ENCODE measurements around the gene SGMS1. TPM values are rescaled to one million over a fixed set of nuclear protein-coding genes. Genes with fewer than 3 reads are reported as not detected.

The SGMS1 gene
- total and polyA plus RNA-seq, 5 donors, result 12.0 to 26.0 (median 24.5) TPM

DNA sequence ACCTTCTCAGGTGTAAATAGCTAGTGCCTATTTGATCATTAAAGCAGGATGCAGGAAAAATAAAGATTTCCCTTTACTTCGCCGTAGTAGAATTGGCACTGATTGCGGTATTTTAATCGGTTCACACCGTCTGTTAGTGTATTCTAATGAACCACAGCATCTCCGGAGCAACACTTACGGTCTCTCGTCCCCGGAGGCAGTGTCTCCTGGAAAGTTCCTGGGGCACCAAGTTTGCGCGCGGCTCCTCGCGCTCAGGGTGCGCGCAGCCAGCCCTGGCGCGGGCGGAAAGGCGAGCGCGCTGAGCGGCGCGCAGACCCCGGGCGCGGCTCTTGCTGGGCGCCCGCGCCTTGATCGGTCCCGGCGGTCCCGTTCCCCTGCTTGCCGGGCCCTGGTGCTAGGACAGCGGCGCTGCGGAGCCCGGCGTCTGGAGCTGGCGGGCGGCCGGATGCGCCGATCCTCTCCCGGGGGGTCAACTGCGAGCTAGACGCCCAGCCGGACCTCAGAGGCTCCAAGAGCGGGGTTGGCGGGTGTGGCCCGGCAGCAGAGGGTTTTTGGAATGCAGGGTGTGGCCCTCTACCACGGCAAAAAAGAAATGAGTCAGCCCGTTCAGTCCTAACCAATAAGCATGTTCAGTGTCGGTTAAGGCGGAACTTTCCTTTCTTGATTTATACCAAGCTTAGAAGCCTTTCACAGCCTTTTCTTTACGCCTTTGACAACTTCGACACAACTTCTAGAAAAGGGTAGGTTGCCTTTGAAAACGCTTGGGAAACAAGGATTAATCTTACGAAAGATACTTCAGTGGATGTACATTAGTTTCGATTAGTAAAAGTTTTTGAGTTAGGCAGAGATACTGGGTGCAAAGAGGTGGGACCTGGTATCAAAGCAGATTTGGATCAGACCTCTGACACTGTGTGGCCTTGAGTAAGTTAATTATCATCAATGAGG lies 205.6 kb downstream of the SGMS1 start:
- intact Hi-C loops (cut with DNase I), result loop anchor here in 3 of 4 donors (5.0 to 10.0 kb wide), 3 partner anchors 103 to 207 kb away; partner anchors contain the start of gene SGMS1 (in 2 of the 3)
- Histone ChIP-seq H3K4me3 (ENCODE audit: low read length) (peak overlapping the region; percentile 80), H3K4me1 (ENCODE audit: control insufficient read depth, insufficient read depth, low read length) (peaks cover 3% of the 10 kb centered on the region), H3K9me3 (ENCODE audit: control insufficient read depth, low read length) (no peaks in the 10 kb centered on the region), H3K27me3 (ENCODE audit: control insufficient read depth, insufficient read depth) (no peaks in the 10 kb centered on the region), H3K27ac (ENCODE audit: low read length) (peak overlapping the region; percentile 31)
- ATAC-seq (peak; percentile 95 to 98), DNase-seq (peak; percentile 87 to 92 (median 90))
- 2% methylated on average over 62 of the region's 62 CpGs for WGBS

DNA sequence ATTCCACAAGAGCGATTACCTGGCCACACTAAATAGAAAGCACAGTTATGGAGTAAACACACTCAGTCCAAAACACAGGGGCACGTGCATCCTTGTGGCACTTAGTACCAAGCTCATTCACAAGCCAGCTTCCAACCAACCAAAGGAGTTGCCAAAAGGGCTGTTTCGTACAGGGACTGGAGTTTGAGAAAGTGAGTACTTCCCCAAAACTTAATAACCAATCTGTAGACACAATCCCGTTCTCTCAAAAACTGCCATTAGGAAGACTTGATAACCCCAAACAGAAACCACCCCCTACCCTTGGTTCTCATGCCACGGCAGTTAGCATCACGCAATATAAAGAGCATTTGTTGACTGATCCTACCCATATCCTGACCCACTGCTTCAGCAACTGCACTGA lies 206.3 kb downstream of the SGMS1 start:
- Histone ChIP-seq H3K4me3 (ENCODE audit: low read length) (peak overlapping the region; percentile 80), H3K27ac (ENCODE audit: low read length) (peak overlapping the region; percentile 7), H3K27me3 (ENCODE audit: control insufficient read depth, insufficient read depth) (no peaks in the 10 kb centered on the region), H3K4me1 (ENCODE audit: control insufficient read depth, insufficient read depth, low read length) (peaks cover 3% of the 10 kb centered on the region), H3K9me3 (ENCODE audit: control insufficient read depth, low read length) (no peaks in the 10 kb centered on the region)
- intact Hi-C loops (cut with DNase I), result loop anchor here in 3 of 4 donors (5.0 to 10.0 kb wide), 3 partner anchors 103 to 207 kb away; partner anchors contain the start of gene SGMS1 (in 2 of the 3)
- DNase-seq (peak in 1 of 3 donors; percentile 18), ATAC-seq (peak in 1 of 2 donors; percentile 5)
- WGBS, result 34% methylated on average over 6 of the region's 6 CpGs

DNA sequence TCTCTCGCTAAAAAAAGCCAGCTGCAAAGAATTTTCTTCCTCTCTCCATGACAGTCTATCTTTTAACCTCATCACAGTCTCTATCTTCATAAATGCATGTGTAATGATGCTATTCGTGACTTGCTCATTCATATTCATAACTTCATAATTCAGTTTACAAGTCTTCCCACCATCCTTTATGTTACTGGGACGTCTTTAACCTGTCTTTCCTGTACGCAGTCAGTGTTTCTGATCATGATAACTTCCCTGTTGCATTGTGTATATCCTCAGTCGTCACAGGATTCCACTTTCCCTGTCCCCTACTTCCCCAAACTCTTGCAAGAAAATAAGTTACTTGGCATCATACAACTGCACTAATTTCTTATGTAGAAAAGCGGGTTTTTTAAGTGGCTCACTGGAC lies 206.9 kb downstream of the SGMS1 start:
- Histone ChIP-seq H3K9me3 (ENCODE audit: control insufficient read depth, low read length) (no peaks in the 10 kb centered on the region), H3K27me3 (ENCODE audit: control insufficient read depth, insufficient read depth) (no peaks in the 10 kb centered on the region), H3K27ac (ENCODE audit: low read length) (no peak overlapping the region), H3K4me3 (ENCODE audit: low read length) (peak overlapping the region; percentile 80), H3K4me1 (ENCODE audit: control insufficient read depth, insufficient read depth, low read length) (peaks cover 3% of the 10 kb centered on the region)
- ATAC-seq (no peak), DNase-seq (no peak)
- 54% methylated on average over 6 of the region's 6 CpGs for WGBS
- intact Hi-C loops (cut with DNase I), result loop anchor here in 3 of 4 donors (5.0 to 10.0 kb wide), 3 partner anchors 102 to 208 kb away; partner anchors contain the start of gene SGMS1 (in 2 of the 3)

DNA sequence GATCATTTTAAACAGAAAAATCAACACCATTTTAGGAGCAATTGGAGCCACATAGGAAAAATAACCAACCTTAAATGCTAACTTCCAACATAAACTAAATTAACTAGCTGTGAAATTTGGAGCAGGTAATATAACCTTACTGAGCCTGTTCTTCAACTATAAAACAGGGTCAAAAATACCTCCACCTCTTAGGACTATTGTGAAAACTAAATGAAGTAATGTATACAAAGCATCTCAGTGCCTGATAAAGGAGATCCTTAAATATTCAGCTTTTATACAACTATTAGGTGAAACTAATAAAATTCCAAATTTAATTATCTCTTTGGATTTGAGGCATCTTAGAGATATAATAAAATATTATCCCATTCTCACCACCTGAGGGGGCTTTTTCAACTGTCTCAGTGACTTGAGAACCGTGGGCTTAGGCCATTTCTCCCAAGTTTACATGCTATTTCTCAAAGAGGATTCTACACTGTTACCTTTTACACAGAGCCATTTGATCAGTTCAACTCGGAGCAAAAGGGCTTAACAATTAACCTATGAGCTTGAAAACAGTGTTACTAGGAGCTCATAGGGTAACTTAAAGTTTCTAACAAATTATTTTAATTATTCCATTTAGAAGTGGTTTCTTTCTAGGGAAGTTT lies 207.5 kb downstream of the SGMS1 start:
- DNase-seq (no peak), ATAC-seq (no peak)
- Histone ChIP-seq H3K27ac (ENCODE audit: low read length) (no peak overlapping the region), H3K4me3 (ENCODE audit: low read length) (no peak overlapping the region), H3K27me3 (ENCODE audit: control insufficient read depth, insufficient read depth) (no peaks in the 10 kb centered on the region), H3K9me3 (ENCODE audit: control insufficient read depth, low read length) (no peaks in the 10 kb centered on the region), H3K4me1 (ENCODE audit: control insufficient read depth, insufficient read depth, low read length) (no peaks in the 10 kb centered on the region)
- 45% methylated on average over 2 of the region's 2 CpGs for WGBS
- intact Hi-C loops (cut with DNase I), result loop anchor here in 3 of 4 donors (5.0 to 10.0 kb wide), 3 partner anchors 102 to 208 kb away; partner anchors contain the start of gene SGMS1 (in 2 of the 3)

DNA sequence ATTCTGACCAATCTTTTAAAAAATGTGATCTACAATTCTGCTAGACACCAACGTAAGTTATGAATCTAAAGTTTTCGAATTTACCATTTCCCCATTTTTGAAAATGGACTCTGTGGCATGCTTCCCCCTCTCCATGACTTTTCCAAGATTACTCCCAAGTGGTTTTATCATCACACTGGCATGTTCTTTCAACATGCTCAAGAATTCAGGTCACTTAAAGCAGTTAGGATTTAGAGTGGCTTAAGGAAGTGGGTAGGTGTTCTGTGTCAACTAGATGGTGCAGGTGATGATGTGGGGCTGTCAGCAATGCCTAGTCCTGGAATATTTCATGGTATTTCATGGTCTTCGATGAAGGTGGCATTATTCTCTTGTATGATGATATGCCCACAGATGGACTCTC lies 208.5 kb downstream of the SGMS1 start:
- H3K4me1 ChIP-seq (ENCODE audit: control insufficient read depth, insufficient read depth, low read length), result no peaks in the 10 kb centered on the region
- intact Hi-C loops (cut with DNase I), result loop anchor here in 3 of 4 donors (5.0 to 10.0 kb wide), 3 partner anchors 100 to 210 kb away; partner anchors contain the start of gene SGMS1 (in 2 of the 3)
- DNase-seq (no peak), ATAC-seq (no peak)
- H3K4me3 ChIP-seq (ENCODE audit: low read length), result no peak overlapping the region
- no peaks in the 10 kb centered on the region for H3K27me3 ChIP-seq (ENCODE audit: control insufficient read depth, insufficient read depth)
- WGBS, result 74% methylated on average over 3 of the region's 3 CpGs
- H3K27ac ChIP-seq (ENCODE audit: low read length), result no peak overlapping the region
- no peaks in the 10 kb centered on the region for H3K9me3 ChIP-seq (ENCODE audit: control insufficient read depth, low read length)

GRCh38 chr10:50410066-50410811 lies 213.5 kb downstream of the SGMS1 start:
- WGBS, result 73% methylated on average over 6 of the region's 6 CpGs

DNA sequence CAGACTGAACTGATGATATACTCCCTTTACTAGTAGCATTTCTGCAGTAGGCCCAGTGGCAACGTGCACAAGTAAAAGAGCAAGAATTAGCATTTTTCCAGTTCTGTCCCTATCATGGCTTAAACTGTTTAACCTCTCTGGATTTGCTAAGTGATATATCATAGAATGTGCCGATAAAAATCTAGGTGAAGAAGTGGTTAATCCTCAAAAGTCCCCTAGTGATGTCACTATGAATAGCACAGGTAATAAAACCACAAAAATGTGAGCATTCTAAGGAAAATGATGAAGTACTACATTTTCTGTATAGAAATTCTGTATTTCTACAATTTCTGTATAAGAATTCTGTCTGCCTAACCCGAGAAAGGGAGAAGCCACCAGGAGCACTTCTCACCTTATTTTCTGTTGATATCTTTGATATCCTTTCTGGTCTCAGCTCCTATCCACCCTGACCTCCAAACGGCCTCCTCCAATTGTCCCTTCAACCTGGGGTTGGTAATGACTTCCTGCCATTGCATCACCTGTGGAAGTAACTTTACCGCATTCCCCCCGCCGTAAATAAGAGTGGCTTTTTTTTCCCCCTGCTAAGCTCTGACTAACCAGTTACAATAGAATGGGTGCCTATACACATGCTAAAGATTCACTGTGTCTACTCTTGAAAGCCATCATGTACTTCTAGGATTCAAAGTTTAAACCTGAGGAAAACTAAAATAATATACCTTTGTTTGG lies 216.5 kb downstream of the SGMS1 start:
- WGBS, result 92% methylated on average over 7 of the region's 7 CpGs
- intact Hi-C loops (cut with DNase I), result no loop called here
- Histone ChIP-seq H3K27me3 (ENCODE audit: control insufficient read depth, insufficient read depth) (no peaks in the 10 kb centered on the region), H3K27ac (ENCODE audit: low read length) (no peak overlapping the region), H3K4me1 (ENCODE audit: control insufficient read depth, insufficient read depth, low read length) (no peaks in the 10 kb centered on the region), H3K9me3 (ENCODE audit: control insufficient read depth, low read length) (no peaks in the 10 kb centered on the region), H3K4me3 (ENCODE audit: low read length) (no peak overlapping the region)
- ATAC-seq (no peak), DNase-seq (no peak)

More at GRCh38 chr10:50410066-50410811, 213.5 kb downstream of the SGMS1 start:
- intact Hi-C loops (cut with DNase I), result loop anchor here in 2 of 4 donors (5.0 to 10.0 kb wide), 3 partner anchors 95 to 215 kb away; partner anchors contain the start of gene SGMS1 (in 2 of the 2)
- Histone ChIP-seq H3K4me3 (ENCODE audit: low read length) (no peak overlapping the region), H3K9me3 (ENCODE audit: control insufficient read depth, low read length) (no peaks in the 10 kb centered on the region), H3K27ac (ENCODE audit: low read length) (no peak overlapping the region), H3K4me1 (ENCODE audit: control insufficient read depth, insufficient read depth, low read length) (no peaks in the 10 kb centered on the region), H3K27me3 (ENCODE audit: control insufficient read depth, insufficient read depth) (no peaks in the 10 kb centered on the region)
- DNase-seq, result no peak
- no peak for ATAC-seq

DNA sequence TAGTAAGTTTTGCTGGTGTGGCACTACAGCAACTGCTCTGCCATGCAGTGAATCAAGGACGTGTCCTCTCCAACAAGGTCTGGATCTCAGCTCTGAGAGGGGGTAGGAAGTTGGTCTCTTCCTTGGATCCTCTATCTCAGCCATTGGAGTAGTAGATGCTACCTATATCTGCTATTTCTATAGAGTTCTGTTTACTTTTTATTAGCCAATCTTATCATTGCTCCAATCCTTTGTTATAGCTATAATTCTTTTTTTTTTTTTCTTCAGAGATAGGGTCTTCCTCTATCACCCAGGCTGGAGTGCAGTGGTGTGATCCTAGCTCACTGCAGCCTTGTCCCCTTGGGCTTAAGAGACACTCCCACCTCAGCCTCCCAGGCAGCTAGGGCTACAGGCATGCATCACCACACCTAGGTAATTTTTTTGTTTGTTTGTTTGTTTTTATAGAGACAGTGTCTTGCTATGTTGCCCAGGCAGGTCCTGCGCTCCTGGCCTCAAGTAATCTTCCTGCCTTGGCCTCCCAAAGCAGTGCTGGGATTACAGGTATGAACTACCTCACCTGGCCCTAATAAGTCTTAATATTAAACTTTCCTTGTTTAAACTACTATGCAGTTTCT lies 217.2 kb downstream of the SGMS1 start:
- no peak for ATAC-seq
- Histone ChIP-seq H3K9me3 (ENCODE audit: control insufficient read depth, low read length) (no peaks in the 10 kb centered on the region), H3K27ac (ENCODE audit: low read length) (no peak overlapping the region), H3K27me3 (ENCODE audit: control insufficient read depth, insufficient read depth) (no peaks in the 10 kb centered on the region), H3K4me3 (ENCODE audit: low read length) (no peak overlapping the region), H3K4me1 (ENCODE audit: control insufficient read depth, insufficient read depth, low read length) (no peaks in the 10 kb centered on the region)
- DNase-seq, result no peak
- 97% methylated on average over 2 of the region's 2 CpGs for WGBS
- intact Hi-C loops (cut with DNase I), result no loop called here

DNA sequence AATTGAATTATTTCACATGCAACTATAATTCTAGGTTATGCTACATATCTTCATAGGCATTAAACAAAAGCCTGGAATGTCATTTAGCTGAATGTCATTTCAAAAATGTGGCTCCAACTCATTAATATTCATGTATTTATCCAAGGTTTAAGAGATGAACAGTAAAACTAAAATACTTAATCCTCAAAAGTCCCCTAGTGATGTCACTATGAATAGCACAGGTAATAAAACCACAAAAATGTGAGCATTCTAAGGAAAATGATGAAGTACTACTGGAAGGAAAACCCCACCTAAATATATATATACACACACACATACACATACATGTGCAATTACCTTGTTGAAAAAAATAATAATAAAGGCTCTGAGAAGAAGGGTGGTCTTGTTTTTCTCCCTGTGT lies 218.0 kb downstream of the SGMS1 start:
- H3K27ac ChIP-seq (ENCODE audit: low read length), result no peak overlapping the region
- ATAC-seq, result no peak
- no peaks in the 10 kb centered on the region for H3K27me3 ChIP-seq (ENCODE audit: control insufficient read depth, insufficient read depth)
- H3K4me1 ChIP-seq (ENCODE audit: control insufficient read depth, insufficient read depth, low read length), result no peaks in the 10 kb centered on the region
- H3K9me3 ChIP-seq (ENCODE audit: control insufficient read depth, low read length), result no peaks in the 10 kb centered on the region
- DNase-seq, result no peak
- intact Hi-C loops (cut with DNase I), result no loop called here
- no peak overlapping the region for H3K4me3 ChIP-seq (ENCODE audit: low read length)

Measured in right cardiac atrium (tissue), 5 donors.